B cell (primary cell): ENCODE results near the gene NPAS1. TPM values are rescaled to one million over a fixed set of nuclear protein-coding genes. Genes with fewer than 3 reads are reported as not detected.

Experiments used
- ATAC-seq: fragments of 200-7000 bp; cut with Tn5 transposase; one replicate; pipeline ENCODE4 v1.10.0; 2021; ENCODE audit warnings: low read depth, mild to moderate bottlenecking, moderate number of reproducible peaks, moderate library complexity
- CTCF ChIA-PET: fragments of 350-600 bp; sonication (Branson Sonifier 250); formaldehyde crosslinking; loops from one replicate; lab custom pipeline; 2021; ENCODE audit warnings: antibody characterized with exemption, inconsistent platforms; lab: Charles Lee
- POLR2A ChIA-PET: fragments of 350-600 bp; sonication (Branson Sonifier 250); formaldehyde crosslinking; loops from one replicate; lab custom pipeline; 2021; ENCODE audit warnings: antibody characterized with exemption; lab: Charles Lee
- DNase-seq: peaks from one replicate; pipeline ENCODE4 v3.0.0; 2013
- H2AFZ ChIP-seq: 2 replicates; pipeline ENCODE4 v1.6.1; 2012; ENCODE audit warnings: mild to moderate bottlenecking, low read depth, low read length; ENCODE audit not compliant: insufficient read depth, poor library complexity, severe bottlenecking
- H3K27ac ChIP-seq, 2 donors: 1 replicate in 1 of 2; 2 replicates in 1 of 2; pipeline ENCODE4 v1.5.1; 2012 to 2013; ENCODE audit warnings: low read length in 2 of 2, mild to moderate bottlenecking in 2 of 2, moderate library complexity in 1 of 2
- H3K27me3 ChIP-seq, 4 experiments: fragments of 200-600 bp in 1 of 4; sonication (generic) in 1 of 4; replicated peaks in 1 of 4; 1 replicate in 2 of 4; 2 replicates in 2 of 4; pipeline versions ENCODE4 v1.6.1 to v1.7.0; 2013 to 2016; ENCODE audit warnings: low read length in 3 of 4, mild to moderate bottlenecking in 2 of 4, mixed read lengths in 1 of 4, moderate library complexity in 1 of 4; ENCODE audit not compliant: insufficient read depth in 4 of 4, control insufficient read depth in 3 of 4; ENCODE audit errors: control extremely low read depth in 1 of 4
- H3K36me3 ChIP-seq, 2 experiments: replicated peaks in 1 of 2; 1 replicate in 1 of 2; 2 replicates in 1 of 2; pipeline versions ENCODE4 v1.6.1 to v1.7.1; 2013; ENCODE audit warnings: low read length in 1 of 2; ENCODE audit not compliant: insufficient read depth in 2 of 2, control insufficient read depth in 1 of 2; ENCODE audit errors: control extremely low read depth in 1 of 2, extremely low read depth in 1 of 2
- H3K4me1 ChIP-seq, 2 donors: fragments of 200-600 bp in 1 of 2; sonication (generic) in 1 of 2; 1 replicate in 1 of 2; 2 replicates in 1 of 2; pipeline versions ENCODE4 v1.5.1 to v1.6.1; 2013 to 2017; ENCODE audit warnings: low read length in 2 of 2; ENCODE audit not compliant: control insufficient read depth in 2 of 2, insufficient read depth in 2 of 2
- H3K4me2 ChIP-seq: replicated peaks from 2 replicates; pipeline ENCODE3; 2012; ENCODE audit warnings: mild to moderate bottlenecking, low read depth, low read length; ENCODE audit not compliant: poor library complexity, severe bottlenecking
- H3K4me3 ChIP-seq, 5 experiments: fragments of 200-600 bp in 1 of 5; sonication (generic) in 1 of 5; 1 replicate in 3 of 5; 2 replicates in 2 of 5; pipeline versions ENCODE4 v1.5.1 to v1.7.0; 2011 to 2016; ENCODE audit warnings: low read length in 4 of 5, mild to moderate bottlenecking in 4 of 5, low read depth in 2 of 5, control low read depth in 1 of 5, moderate library complexity in 1 of 5; ENCODE audit not compliant: insufficient read depth in 1 of 5; ENCODE audit errors: control extremely low read depth in 1 of 5, extremely low read depth in 1 of 5
- H3K79me2 ChIP-seq: fragments of 200-600 bp; sonication (generic); one replicate; pipeline ENCODE4 v1.6.0; 2016; ENCODE audit warnings: low read length; ENCODE audit not compliant: control insufficient read depth, insufficient read depth
- H3K9ac ChIP-seq: fragments of 200-600 bp; sonication (generic); 2 replicates; pipeline ENCODE4 v1.6.1; 2017; ENCODE audit warnings: mild to moderate bottlenecking, low read length, moderate library complexity
- H3K9me3 ChIP-seq, 3 donors: one replicate each; pipeline versions ENCODE4 v1.6.1 to v1.7.1; 2013; ENCODE audit warnings: low read length in 2 of 3; ENCODE audit not compliant: control insufficient read depth in 2 of 3, insufficient read depth in 1 of 3; ENCODE audit errors: control extremely low read depth in 1 of 3
- H4K20me1 ChIP-seq: 2 replicates; pipeline ENCODE4 v1.6.0; 2012; ENCODE audit warnings: mild to moderate bottlenecking, low read length; ENCODE audit not compliant: insufficient read depth, control insufficient read depth, poor library complexity, severe bottlenecking
- H3K27ac Mint-ChIP-seq: one replicate; pipeline ENCODE4 v1.8.0; 2021; ENCODE audit warnings: mixed read lengths
- H3K27me3 Mint-ChIP-seq: one replicate; pipeline ENCODE4 v1.8.0; 2021; ENCODE audit warnings: mixed read lengths
- H3K4me1 Mint-ChIP-seq: one replicate; pipeline ENCODE4 v1.8.0; 2021; ENCODE audit warnings: mixed read lengths
- H3K4me3 Mint-ChIP-seq: one replicate; pipeline ENCODE4 v1.8.0; 2021; ENCODE audit warnings: mixed read lengths
- H3K9me3 Mint-ChIP-seq: one replicate; pipeline ENCODE4 v1.8.0; 2022; ENCODE audit warnings: mixed read lengths; ENCODE audit not compliant: insufficient read depth
- CTCF ChIP-seq: fragments of 200-600 bp; IDR thresholded peaks from one replicate; pipeline ENCODE4 v1.8.0; 2022; ENCODE audit warnings: antibody characterized with exemption, mild to moderate bottlenecking
- EZH2 ChIP-seq: IDR thresholded peaks from 2 replicates; pipeline ENCODE4 v1.6.1; 2012; ENCODE audit warnings: borderline replicate concordance, low read depth, mild to moderate bottlenecking, moderate library complexity, low read length; ENCODE audit not compliant: insufficient read depth, poor library complexity, severe bottlenecking
- WGBS: methylation state at CpG from one replicate; pipeline ENCODE4 v1.1.5; 2013; ENCODE audit warnings: missing lambda C conversion rate; ENCODE audit not compliant: insufficient coverage; 5-methylcytosine and 5-hydroxymethylcytosine counted together
- intact Hi-C: fragments of 100-400 bp; cut with micrococcal nuclease; formaldehyde crosslinking; loops from one replicate; pipeline ENCODE4 v1.10.0; 2022
- polyA plus RNA-seq: library from polyadenylated mRNA; depleted of rRNA; stranded (reverse); fragments of >200 nt; gene quantifications from 2 replicates; pipeline ENCODE4 v1.2.3, GENCODE V29; 2012
- total RNA-seq, 2 donors: library from RNA; stranded (reverse); fragments of 120-200 nt in 1 of 2; gene quantifications; 1 replicate in 1 of 2; 2 replicates in 1 of 2; pipeline versions ENCODE4 v1.2.3 to v1.2.4, GENCODE V29; 2013 to 2022

Gene NPAS1
- total and polyA plus RNA-seq, 2 donors (not counting 1 experiment from before 2014, with no cell fraction given) = 1.1 to 1.7 TPM

- Histone ChIP-seq H3K27ac (no peak overlapping the region), H4K20me1 (no peaks in the 10 kb centered on the region), H3K4me3 (no peak overlapping the region), H3K9me3 (peaks cover 0 to 11% (median 0%) of the 10 kb centered on the region in 3 donors), H3K4me2 (no peak overlapping the region), H3K27me3 (peaks cover 0 to 77% (median 31%) of the 10 kb centered on the region in 4 experiments), H3K36me3 (no peaks in the 10 kb centered on the region), H3K79me2 (no peaks in the 10 kb centered on the region), H2AFZ (no peak overlapping the region), H3K4me1 (peaks cover 27 to 31% of the 10 kb centered on the region in 2 donors), H3K9ac (no peak overlapping the region)
- POLR2A ChIA-PET = interaction anchor here (0.5 kb wide), 1 partner anchor 255 kb away, joined by 4 read pairs; no protein-coding TSS in a partner anchor
- H3K27ac Mint-ChIP-seq = no peak overlapping the region
- no peak for DNase-seq
- H3K9me3 Mint-ChIP-seq = no peaks in the 10 kb centered on the region
- intact Hi-C loops = no loop called here
- H3K4me1 Mint-ChIP-seq = peaks cover 18% of the 10 kb centered on the region
- WGBS = 4% methylated on average over 26 of the region's 33 CpGs
- peaks cover 44% of the 10 kb centered on the region for H3K27me3 Mint-ChIP-seq
- CTCF ChIA-PET = interaction anchor here (2.5 kb wide), 1 partner anchor 10 kb away, joined by 29 read pairs; no protein-coding TSS in a partner anchor
- no peak overlapping the region for H3K4me3 Mint-ChIP-seq
- no peak for ATAC-seq
- TF ChIP-seq EZH2 = no peak
Observed at GRCh38 chr19:47022541-47023447, 3.2 kb downstream of the NPAS1 start.

- CTCF ChIA-PET = interaction anchor here (2.5 kb wide), 1 partner anchor 11 kb away, joined by 29 read pairs; no protein-coding TSS in a partner anchor
- no peak overlapping the region for H3K27ac Mint-ChIP-seq
- DNase-seq = no peak
- Histone ChIP-seq H3K4me2 (no peak overlapping the region), H3K36me3 (no peaks in the 10 kb centered on the region), H3K27me3 (peaks cover 0 to 78% (median 32%) of the 10 kb centered on the region in 4 experiments), H2AFZ (no peak overlapping the region), H3K9me3 (peaks cover 0 to 11% (median 0%) of the 10 kb centered on the region in 3 donors), H3K9ac (no peak overlapping the region), H3K79me2 (no peaks in the 10 kb centered on the region), H3K4me1 (peaks cover 27 to 31% of the 10 kb centered on the region in 2 donors), H3K27ac (no peak overlapping the region), H3K4me3 (no peak overlapping the region), H4K20me1 (no peaks in the 10 kb centered on the region)
- TF ChIP-seq EZH2 (no peak), CTCF (no peak)
- no peak overlapping the region for H3K4me3 Mint-ChIP-seq
- no peaks in the 10 kb centered on the region for H3K9me3 Mint-ChIP-seq
- H3K4me1 Mint-ChIP-seq = peaks cover 18% of the 10 kb centered on the region
- POLR2A ChIA-PET = interaction anchor here (0.6 kb wide), 1 partner anchor 96 kb away, joined by 7 read pairs; no protein-coding TSS in a partner anchor
- intact Hi-C loops = no loop called here
- peaks cover 44% of the 10 kb centered on the region for H3K27me3 Mint-ChIP-seq
- ATAC-seq = no peak
- 28% methylated on average over 7 of the region's 7 CpGs for WGBS
Observed at GRCh38 chr19:47023448-47023794, 3.8 kb downstream of the NPAS1 start.
